ENCODE data around the gene MICA.

DNA sequence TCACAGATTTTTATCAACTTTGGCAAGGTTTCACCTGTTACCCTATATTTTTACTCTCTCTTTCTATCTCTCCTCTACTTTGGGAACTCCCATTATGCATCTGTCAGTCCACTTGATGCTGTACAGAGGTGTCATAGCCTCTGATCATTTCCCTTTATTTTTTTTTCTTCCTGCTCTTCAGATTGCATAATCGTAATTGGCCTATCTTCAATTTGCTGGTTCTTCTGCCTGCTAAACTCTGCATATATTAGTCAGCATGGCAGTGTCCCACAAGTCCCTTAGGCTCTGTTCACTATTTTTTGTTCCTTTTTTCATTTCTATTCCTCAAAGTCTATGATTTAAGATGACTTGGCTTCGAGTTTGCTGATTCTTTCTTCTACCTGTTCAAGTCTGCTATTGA lies 49.9 kb downstream of the MICA start:
- TF ChIP-seq POLR2AphosphoS5 (IDR thresholded peaks at IDR 0.05) (no peak), CTCF (IDR thresholded peaks at IDR 0.05 in 8 of 11, conservative IDR thresholded peaks at IDR 0.05 in 3 of 11) (no peak)
